ENCODE results near the gene METTL8.

METTL8 gene

DNA sequence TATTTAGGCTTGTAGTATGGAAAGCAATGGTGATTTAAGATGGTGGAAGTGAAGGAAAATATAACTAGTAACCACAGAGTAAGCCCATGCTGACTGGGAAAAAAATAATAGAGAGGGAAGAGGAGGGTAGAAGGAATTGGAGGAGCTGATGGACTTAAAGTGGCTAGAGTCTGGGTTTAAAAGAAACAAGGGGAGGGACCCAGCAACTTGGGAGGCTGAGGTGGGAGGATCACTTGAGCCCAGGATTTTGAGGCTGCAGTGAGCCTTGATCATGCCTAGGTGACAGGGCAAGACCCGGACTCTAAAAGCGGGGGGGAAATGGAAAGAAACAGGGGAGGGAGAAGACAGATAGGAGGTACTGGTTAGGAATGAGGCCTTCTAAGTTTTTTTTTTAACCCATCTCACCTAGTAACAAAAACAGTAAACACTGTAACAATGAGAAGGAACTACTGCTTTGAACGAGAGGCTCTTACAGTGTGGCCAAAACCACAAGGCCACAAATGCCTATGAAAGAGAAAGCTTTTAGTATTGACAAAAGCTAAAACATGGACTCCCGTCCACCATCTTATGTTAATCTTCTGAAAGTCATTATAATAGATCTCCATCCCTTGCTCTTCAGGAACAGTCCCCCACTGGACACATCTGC is 26.6 kb downstream of the METTL8 start:
- no peak for DNase-seq
- WGBS (ENCODE audit: extremely low coverage, insufficient coverage, low lambda C conversion rate), result no CpG with 5 or more reads among the region's 4 CpGs

DNA sequence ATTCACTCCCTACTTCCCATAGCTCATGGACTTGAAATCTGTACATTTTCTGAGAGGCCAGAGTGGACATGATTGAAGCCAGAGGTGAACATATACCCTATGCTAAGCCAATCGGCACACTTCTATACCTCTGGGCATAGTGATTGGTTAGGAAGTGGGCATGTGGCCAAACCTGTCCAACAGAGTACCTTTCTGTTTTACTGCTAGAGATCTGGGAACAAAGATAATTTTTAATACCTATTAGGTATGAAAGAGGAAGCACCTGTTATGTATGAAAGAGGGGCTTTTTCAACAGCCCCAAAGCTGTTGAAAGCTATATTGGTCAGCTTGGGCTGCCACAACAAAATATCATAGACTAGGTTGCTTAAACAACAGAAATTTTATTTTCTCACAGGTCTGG is 27.7 kb downstream of the METTL8 start:
- Histone ChIP-seq H3K4me2 (ENCODE audit: low read length) (no peak overlapping the region), H3K79me2 (ENCODE audit: control insufficient read depth, insufficient read depth, low read length) (peaks cover 2% of the 10 kb centered on the region), H3K4me1 (ENCODE audit: control insufficient read depth, low read depth, low read length) (peaks cover 3% of the 10 kb centered on the region), H3K79me1 (ENCODE audit: low read length) (peaks cover 5% of the 10 kb centered on the region), H3K27ac (ENCODE audit: low read depth, low read length) (no peak overlapping the region), H3K23ac (ENCODE audit: low read length) (no peak overlapping the region), H3K4me3 (ENCODE audit: low read length) (no peak overlapping the region), H3K36me3 (ENCODE audit: control insufficient read depth, insufficient read depth, low read length) (no peaks in the 10 kb centered on the region), H2AK5ac (ENCODE audit: low read length) (no peak overlapping the region), H3K27me3 (ENCODE audit: insufficient read depth, low read length, poor library complexity) (no peaks in the 10 kb centered on the region), H4K5ac (ENCODE audit: low read length) (no peak overlapping the region), H2BK120ac (ENCODE audit: low read depth, low read length) (no peak overlapping the region), H3K18ac (ENCODE audit: low read length) (no peak overlapping the region), H3K9ac (ENCODE audit: low read length) (no peak overlapping the region), H3K4ac (ENCODE audit: low read depth, low read length) (no peak overlapping the region), H4K8ac (ENCODE audit: low read depth, low read length) (no peak overlapping the region), H2BK5ac (ENCODE audit: low read length) (no peak overlapping the region), H3K56ac (ENCODE audit: low read length) (no peak overlapping the region), H2BK15ac (replicated peaks; ENCODE audit: low read depth) (no peak overlapping the region)
- DNase-seq, result no peak
- no CpG with 5 or more reads among the region's 1 CpG for WGBS (ENCODE audit: extremely low coverage, insufficient coverage, low lambda C conversion rate)

More for the DNA sequence above, 26.6 kb downstream of the METTL8 start:
- Histone ChIP-seq H2BK15ac (replicated peaks; ENCODE audit: low read depth) (no peak overlapping the region), H3K4me3 (ENCODE audit: low read length) (no peak overlapping the region), H3K27me3 (ENCODE audit: insufficient read depth, low read length, poor library complexity) (no peaks in the 10 kb centered on the region), H2BK5ac (ENCODE audit: low read length) (no peak overlapping the region), H2BK120ac (ENCODE audit: low read depth, low read length) (no peak overlapping the region), H3K56ac (ENCODE audit: low read length) (no peak overlapping the region), H3K23ac (ENCODE audit: low read length) (no peak overlapping the region), H3K4me2 (ENCODE audit: low read length) (no peak overlapping the region), H3K18ac (ENCODE audit: low read length) (no peak overlapping the region), H3K4me1 (ENCODE audit: control insufficient read depth, low read depth, low read length) (peaks cover 3% of the 10 kb centered on the region), H3K4ac (ENCODE audit: low read depth, low read length) (no peak overlapping the region), H4K5ac (ENCODE audit: low read length) (no peak overlapping the region), H3K9ac (ENCODE audit: low read length) (no peak overlapping the region), H3K79me1 (ENCODE audit: low read length) (peaks cover 5% of the 10 kb centered on the region), H3K36me3 (ENCODE audit: control insufficient read depth, insufficient read depth, low read length) (no peaks in the 10 kb centered on the region), H4K8ac (ENCODE audit: low read depth, low read length) (no peak overlapping the region), H3K79me2 (ENCODE audit: control insufficient read depth, insufficient read depth, low read length) (peaks cover 3% of the 10 kb centered on the region), H2AK5ac (ENCODE audit: low read length) (no peak overlapping the region), H3K27ac (ENCODE audit: low read depth, low read length) (no peak overlapping the region)

DNA sequence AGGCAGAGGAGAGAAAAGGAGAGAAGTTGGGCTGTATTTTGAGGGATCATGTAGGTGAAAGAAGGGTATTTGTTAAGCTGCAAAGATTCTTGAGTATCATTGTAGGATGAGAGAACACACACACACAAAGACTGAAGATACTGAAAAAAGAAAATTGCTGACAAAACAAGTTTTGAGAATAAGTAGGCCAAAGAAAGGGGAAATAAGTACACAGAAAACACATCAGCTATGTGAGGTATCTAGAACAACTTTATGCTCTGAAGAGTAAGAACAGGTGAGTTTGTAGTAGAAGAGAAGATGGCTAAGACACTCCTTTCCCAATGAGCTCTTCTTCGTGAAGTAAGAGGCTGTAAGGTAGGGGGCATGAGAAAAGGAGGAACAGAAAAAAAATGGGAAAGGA is 28.2 kb downstream of the METTL8 start:
- no peak overlapping the region for H3K18ac ChIP-seq (ENCODE audit: low read length)
- no peak overlapping the region for H4K5ac ChIP-seq (ENCODE audit: low read length)
- no peak overlapping the region for H2BK120ac ChIP-seq (ENCODE audit: low read depth, low read length)
- peaks cover 2% of the 10 kb centered on the region for H3K79me2 ChIP-seq (ENCODE audit: control insufficient read depth, insufficient read depth, low read length)
- H3K27me3 ChIP-seq (ENCODE audit: insufficient read depth, low read length, poor library complexity), result no peaks in the 10 kb centered on the region
- no peak overlapping the region for H2AK5ac ChIP-seq (ENCODE audit: low read length)
- no peak overlapping the region for H4K8ac ChIP-seq (ENCODE audit: low read depth, low read length)
- no peaks in the 10 kb centered on the region for H3K36me3 ChIP-seq (ENCODE audit: control insufficient read depth, insufficient read depth, low read length)
- H2BK15ac ChIP-seq (replicated peaks; ENCODE audit: low read depth), result no peak overlapping the region
- H2BK5ac ChIP-seq (ENCODE audit: low read length), result no peak overlapping the region
- no peak overlapping the region for H3K56ac ChIP-seq (ENCODE audit: low read length)
- H3K27ac ChIP-seq (ENCODE audit: low read depth, low read length), result no peak overlapping the region
- H3K4me2 ChIP-seq (ENCODE audit: low read length), result no peak overlapping the region
- H3K9ac ChIP-seq (ENCODE audit: low read length), result no peak overlapping the region
- DNase-seq, result no peak
- H3K4me1 ChIP-seq (ENCODE audit: control insufficient read depth, low read depth, low read length), result peaks cover 3% of the 10 kb centered on the region
- no peak overlapping the region for H3K4me3 ChIP-seq (ENCODE audit: low read length)
- H3K79me1 ChIP-seq (ENCODE audit: low read length), result peaks cover 5% of the 10 kb centered on the region
- H3K4ac ChIP-seq (ENCODE audit: low read depth, low read length), result no peak overlapping the region
- no CpG with 5 or more reads among the region's 1 CpG for WGBS (ENCODE audit: extremely low coverage, insufficient coverage, low lambda C conversion rate)
- H3K23ac ChIP-seq (ENCODE audit: low read length), result no peak overlapping the region

- H3K56ac ChIP-seq (ENCODE audit: low read length), result no peak overlapping the region
- no peak overlapping the region for H3K4ac ChIP-seq (ENCODE audit: low read depth, low read length)
- WGBS (ENCODE audit: extremely low coverage, insufficient coverage, low lambda C conversion rate), result no CpG with 5 or more reads among the region's 2 CpGs
Observed at GRCh38 chr2:171404719-171405118, 29.1 kb downstream of the METTL8 start.

GRCh38 chr2:171404261-171404660 is 29.5 kb downstream of the METTL8 start:
- Histone ChIP-seq H3K79me2 (ENCODE audit: control insufficient read depth, insufficient read depth, low read length) (peaks cover 2% of the 10 kb centered on the region), H3K23ac (ENCODE audit: low read length) (no peak overlapping the region), H3K4me1 (ENCODE audit: control insufficient read depth, low read depth, low read length) (peaks cover under 1% of the 10 kb centered on the region), H3K27me3 (ENCODE audit: insufficient read depth, low read length, poor library complexity) (no peaks in the 10 kb centered on the region), H4K8ac (ENCODE audit: low read depth, low read length) (no peak overlapping the region), H3K36me3 (ENCODE audit: control insufficient read depth, insufficient read depth, low read length) (no peaks in the 10 kb centered on the region), H3K18ac (ENCODE audit: low read length) (no peak overlapping the region), H2BK120ac (ENCODE audit: low read depth, low read length) (no peak overlapping the region), H2AK5ac (ENCODE audit: low read length) (no peak overlapping the region), H3K4me2 (ENCODE audit: low read length) (no peak overlapping the region), H3K9ac (ENCODE audit: low read length) (no peak overlapping the region), H3K79me1 (ENCODE audit: low read length) (peaks cover 5% of the 10 kb centered on the region), H4K5ac (ENCODE audit: low read length) (no peak overlapping the region), H3K27ac (ENCODE audit: low read depth, low read length) (no peak overlapping the region), H3K56ac (ENCODE audit: low read length) (no peak overlapping the region), H2BK5ac (ENCODE audit: low read length) (no peak overlapping the region), H3K4me3 (ENCODE audit: low read length) (no peak overlapping the region), H2BK15ac (replicated peaks; ENCODE audit: low read depth) (no peak overlapping the region), H3K4ac (ENCODE audit: low read depth, low read length) (no peak overlapping the region)
- no CpG with 5 or more reads among the region's 5 CpGs for WGBS (ENCODE audit: extremely low coverage, insufficient coverage, low lambda C conversion rate)
- DNase-seq, result no peak

More at GRCh38 chr2:171404719-171405118, 29.1 kb downstream of the METTL8 start:
- no peak overlapping the region for H3K23ac ChIP-seq (ENCODE audit: low read length)
- H4K5ac ChIP-seq (ENCODE audit: low read length), result no peak overlapping the region
- no peak overlapping the region for H3K27ac ChIP-seq (ENCODE audit: low read depth, low read length)
- no peaks in the 10 kb centered on the region for H3K36me3 ChIP-seq (ENCODE audit: control insufficient read depth, insufficient read depth, low read length)
- no peak overlapping the region for H3K9ac ChIP-seq (ENCODE audit: low read length)
- H3K79me1 ChIP-seq (ENCODE audit: low read length), result peaks cover 5% of the 10 kb centered on the region
- H3K79me2 ChIP-seq (ENCODE audit: control insufficient read depth, insufficient read depth, low read length), result peaks cover 2% of the 10 kb centered on the region
- no peak overlapping the region for H2BK5ac ChIP-seq (ENCODE audit: low read length)
- DNase-seq, result no peak
- no peak overlapping the region for H3K4me2 ChIP-seq (ENCODE audit: low read length)
- no peak overlapping the region for H2AK5ac ChIP-seq (ENCODE audit: low read length)
- no peak overlapping the region for H3K18ac ChIP-seq (ENCODE audit: low read length)
- H2BK15ac ChIP-seq (replicated peaks; ENCODE audit: low read depth), result no peak overlapping the region
- no peak overlapping the region for H2BK120ac ChIP-seq (ENCODE audit: low read depth, low read length)
- H3K27me3 ChIP-seq (ENCODE audit: insufficient read depth, low read length, poor library complexity), result no peaks in the 10 kb centered on the region
- H3K4me3 ChIP-seq (ENCODE audit: low read length), result no peak overlapping the region
- H3K4me1 ChIP-seq (ENCODE audit: control insufficient read depth, low read depth, low read length), result peaks cover 3% of the 10 kb centered on the region
- no peak overlapping the region for H4K8ac ChIP-seq (ENCODE audit: low read depth, low read length)

Data from mesendoderm (in vitro differentiated cells).